PC-9 (cell line): ENCODE data around the gene ZNF674. TPM values are rescaled to one million over a fixed set of nuclear protein-coding genes. Genes with fewer than 3 reads are reported as not detected.
A peak's percentile ranks its signal among the peaks of the same experiment; 100 is the strongest.
"Not testable (repeated sequence)": the region's sequence is repeated elsewhere in the genome, so short reads cannot be mapped to it uniquely, and the experiment has no call there.

Experiments
- BruUV-seq: library from RNA; stranded (reverse); fragments of 400-500 nt; replicated peaks from 2 replicates; lab custom pipeline; 2021; lab: Mats Ljungman, UMichigan
- CTCF ChIA-PET: fragments of 300-600 bp; sonication (Branson Sonifier 250); formaldehyde crosslinking; loops from one replicate; lab custom pipeline; 2022; ENCODE audit warnings: antibody characterized with exemption; lab: Charles Lee
- POLR2A ChIA-PET: fragments of 300-600 bp; sonication (Branson Sonifier 250); formaldehyde crosslinking; loops from one replicate; lab custom pipeline; 2022; ENCODE audit warnings: antibody characterized with exemption; ENCODE audit not compliant: unreplicated experiment; lab: Charles Lee
- DNase-seq, 2 experiments: peaks; one replicate each; pipeline versions ENCODE4 v3.0.0 to v3.0.0-alpha.2; 2015 to 2022; ENCODE audit warnings: mixed read lengths in 1 of 2
- H2AFZ ChIP-seq: fragments of 200-600 bp; sonication (generic); 2 replicates; pipeline ENCODE4 v1.8.1; 2017; ENCODE audit warnings: antibody characterized with exemption
- H3F3A ChIP-seq: fragments of 200-600 bp; sonication (generic); 2 replicates; pipeline ENCODE4 v1.8.1; 2017; ENCODE audit warnings: antibody characterized with exemption, mild to moderate bottlenecking, low read depth; ENCODE audit not compliant: insufficient read depth
- H3K27ac ChIP-seq: fragments of 200-600 bp; sonication (generic); 2 replicates; pipeline ENCODE4 v1.6.1; 2016; ENCODE audit warnings: mixed run types
- H3K27me3 ChIP-seq: fragments of 200-600 bp; sonication (generic); 2 replicates; pipeline ENCODE4 v1.6.1; 2016; ENCODE audit warnings: low read depth, mixed run types; ENCODE audit not compliant: insufficient read depth
- H3K36me3 ChIP-seq: fragments of 200-600 bp; sonication (generic); 2 replicates; pipeline ENCODE4 v1.6.1; 2016; ENCODE audit warnings: low read depth, mixed run types
- H3K4me1 ChIP-seq: fragments of 200-600 bp; sonication (generic); replicated peaks from 2 replicates; pipeline ENCODE4 v1.6.1; 2016; ENCODE audit warnings: mixed run types; ENCODE audit not compliant: insufficient read depth
- H3K4me2 ChIP-seq: fragments of 200-600 bp; sonication (generic); 2 replicates; pipeline ENCODE4 v1.6.1; 2017; ENCODE audit warnings: mixed run types
- H3K4me3 ChIP-seq: fragments of 200-600 bp; sonication (generic); 2 replicates; pipeline ENCODE4 v1.6.1; 2016; ENCODE audit warnings: mixed run types
- H3K79me2 ChIP-seq: fragments of 200-600 bp; sonication (generic); 2 replicates; pipeline ENCODE4 v1.6.1; 2017; ENCODE audit warnings: low read depth, mixed run types
- H3K9me2 ChIP-seq: fragments of 200-600 bp; sonication (generic); 2 replicates; pipeline ENCODE4 v1.8.1; 2017; ENCODE audit warnings: mild to moderate bottlenecking; ENCODE audit not compliant: insufficient read depth
- H3K9me3 ChIP-seq: fragments of 200-600 bp; sonication (generic); 2 replicates; pipeline ENCODE4 v1.8.1; 2016; ENCODE audit warnings: low read depth; ENCODE audit not compliant: insufficient read depth
- H4K20me1 ChIP-seq: fragments of 200-600 bp; sonication (generic); 2 replicates; pipeline ENCODE4 v1.8.1; 2017; ENCODE audit not compliant: insufficient read depth
- CTCF ChIP-seq: fragments of 200-600 bp; sonication (generic); conservative IDR thresholded peaks from 2 replicates; pipeline ENCODE4 v1.6.1; 2017; ENCODE audit warnings: mixed run types, antibody characterized with exemption, mild to moderate bottlenecking, moderate library complexity
- EZH2 ChIP-seq: fragments of 200-600 bp; sonication (generic); IDR thresholded peaks from 2 replicates; pipeline ENCODE4 v1.8.0; 2017; ENCODE audit warnings: antibody characterized with exemption, low read depth
- intact Hi-C: fragments of 100-400 bp; cut with micrococcal nuclease; formaldehyde crosslinking; loops from one replicate; pipeline ENCODE4 v1.10.0; 2022; ENCODE audit not compliant: unreplicated experiment
- total RNA-seq: library from RNA; stranded (reverse); gene quantifications from 2 replicates; pipeline ENCODE4 v1.2.3, GENCODE V29; 2021

ZNF674 gene
- total RNA-seq, 1 experiment from 2014 or later, result 3.9 TPM

- Histone ChIP-seq H3K4me2 (no peak overlapping the region), H3K9me2 (no peaks in the 10 kb centered on the region), H3F3A (no peaks in the 10 kb centered on the region), H3K4me3 (no peak overlapping the region), H3K9me3 (no peaks in the 10 kb centered on the region), H2AFZ (no peak overlapping the region), H3K36me3 (no peaks in the 10 kb centered on the region), H4K20me1 (no peaks in the 10 kb centered on the region), H3K27me3 (no peaks in the 10 kb centered on the region), H3K27ac (no peak overlapping the region), H3K79me2 (peaks cover 22% of the 10 kb centered on the region), H3K4me1 (no peaks in the 10 kb centered on the region)
- intact Hi-C loops, result loop anchor here (10.0 kb wide), 1 partner anchor 485 kb away; no protein-coding TSS in a partner anchor
- ChIA-PET CTCF (no interaction called here), POLR2A (no interaction called here)
- DNase-seq, result no peak
- no TSS peak for BruUV-seq
- TF ChIP-seq CTCF, result no peak
- TF ChIP-seq EZH2, result no peak
Measured at GRCh38 chrX:46549914-46550313, 4.7 kb upstream of the ZNF674 start.

- intact Hi-C loops, result no loop called here
- no TSS peak for BruUV-seq
- Histone ChIP-seq H3K9me3 (no peaks in the 10 kb centered on the region), H3K27me3 (no peaks in the 10 kb centered on the region), H4K20me1 (no peaks in the 10 kb centered on the region), H2AFZ (no peak overlapping the region), H3K4me3 (no peak overlapping the region), H3K79me2 (peaks cover 22% of the 10 kb centered on the region), H3K27ac (no peak overlapping the region), H3K4me2 (no peak overlapping the region), H3F3A (no peaks in the 10 kb centered on the region), H3K9me2 (no peaks in the 10 kb centered on the region), H3K4me1 (no peaks in the 10 kb centered on the region), H3K36me3 (no peaks in the 10 kb centered on the region)
- TF ChIP-seq EZH2 (no peak), CTCF (no peak)
- POLR2A ChIA-PET, result no interaction called here
- CTCF ChIA-PET, result no interaction called here
- peak; percentile 5 to 32 for DNase-seq
Measured at GRCh38 chrX:46547857-46548256, 2.6 kb upstream of the ZNF674 start.

- DNase-seq, H3K9me3 ChIP-seq, H3K27me3 ChIP-seq, H3K36me3 ChIP-seq, H3K4me1 ChIP-seq, H2AFZ ChIP-seq, H4K20me1 ChIP-seq, POLR2A ChIA-PET, H3F3A ChIP-seq, intact Hi-C loops, H3K9me2 ChIP-seq: not testable (repeated sequence)
- Histone ChIP-seq H3K4me3 (peak overlapping the region; percentile 59; the same call in 1 of the 2 replicates), H3K27ac (peak overlapping the region; percentile 81), H3K79me2 (peaks cover 22% of the 10 kb centered on the region), H3K4me2 (peak overlapping the region; percentile 69)
- CTCF ChIA-PET, result interaction anchor here (0.7 kb wide), 1 partner anchor 1065 kb away, joined by 3 read pairs; no protein-coding TSS in a partner anchor
- BruUV-seq, result TSS peak; percentile 81
Measured at GRCh38 chrX:46544527-46544926, 694 bp downstream of the ZNF674 start.

- intact Hi-C loops, result no loop called here
- POLR2A ChIA-PET, result no interaction called here
Measured at GRCh38 chrX:46543441-46543840, 1.8 kb downstream of the ZNF674 start.

More at GRCh38 chrX:46543441-46543840, 1.8 kb downstream of the ZNF674 start:
- Histone ChIP-seq H3K4me1 (no peaks in the 10 kb centered on the region), H3K4me2 (no peak overlapping the region), H3K27ac (no peak overlapping the region), H3K79me2 (peaks cover 22% of the 10 kb centered on the region), H3K36me3 (no peaks in the 10 kb centered on the region), H3K4me3 (no peak overlapping the region), H4K20me1 (no peaks in the 10 kb centered on the region), H3K9me3 (no peaks in the 10 kb centered on the region), H3K9me2 (no peaks in the 10 kb centered on the region), H3F3A (no peaks in the 10 kb centered on the region), H2AFZ (no peak overlapping the region), H3K27me3 (no peaks in the 10 kb centered on the region)
- no peak for DNase-seq
- BruUV-seq, result no TSS peak
- CTCF ChIA-PET, result no interaction called here
- no peak for TF ChIP-seq CTCF
- TF ChIP-seq EZH2, result no peak
